Measurements from ENCODE around the gene LRCH1. TPM values are rescaled to one million over a fixed set of nuclear protein-coding genes. Genes with fewer than 3 reads are reported as not detected.
A peak's percentile ranks its signal among the peaks of the same experiment; 100 is the strongest.

LRCH1 gene
- total RNA-seq, 1 experiment from 2014 or later: 8.7 TPM

DNA sequence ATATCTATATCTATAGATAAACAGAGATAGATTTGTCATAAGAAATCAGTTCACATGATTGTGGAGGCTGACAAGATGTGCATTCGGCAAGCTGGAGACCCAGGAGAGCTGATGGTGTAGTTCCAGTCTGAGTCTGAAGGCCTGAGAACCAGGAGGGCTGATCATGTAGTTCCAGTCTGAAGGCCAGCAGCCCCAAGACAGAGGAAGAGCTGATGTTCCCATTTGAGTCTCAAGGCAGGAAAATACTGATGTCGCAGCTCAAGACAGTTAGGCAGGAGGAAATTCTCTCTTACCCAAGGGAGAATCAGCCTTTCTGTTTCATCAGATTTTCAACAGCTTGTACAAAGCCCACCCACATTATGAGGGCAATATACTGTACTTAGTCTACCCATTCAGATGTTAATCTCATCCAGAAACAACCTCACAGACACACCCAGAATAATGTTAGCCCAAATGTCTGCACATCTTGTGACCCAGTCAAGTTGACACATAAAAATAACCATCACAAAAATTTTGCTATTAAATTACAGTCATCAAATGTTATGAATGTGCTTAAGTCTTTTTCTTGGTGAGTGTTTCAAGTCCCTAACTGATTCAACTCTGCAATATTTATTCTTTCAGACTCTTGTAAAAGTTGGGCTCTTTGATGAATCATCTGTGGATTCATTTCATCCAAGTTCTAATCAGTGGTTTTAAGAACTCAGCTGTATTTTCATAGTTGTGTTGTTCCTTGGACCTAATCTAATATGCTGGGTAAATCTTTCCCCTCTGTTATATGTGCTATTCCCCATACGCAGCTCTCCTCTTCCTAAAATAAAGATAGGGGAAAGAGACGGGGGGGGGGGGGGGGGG lies 22.7 kb upstream of the LRCH1 start:
- DNase-seq (ENCODE audit: low read depth, low spot score): no peak

DNA sequence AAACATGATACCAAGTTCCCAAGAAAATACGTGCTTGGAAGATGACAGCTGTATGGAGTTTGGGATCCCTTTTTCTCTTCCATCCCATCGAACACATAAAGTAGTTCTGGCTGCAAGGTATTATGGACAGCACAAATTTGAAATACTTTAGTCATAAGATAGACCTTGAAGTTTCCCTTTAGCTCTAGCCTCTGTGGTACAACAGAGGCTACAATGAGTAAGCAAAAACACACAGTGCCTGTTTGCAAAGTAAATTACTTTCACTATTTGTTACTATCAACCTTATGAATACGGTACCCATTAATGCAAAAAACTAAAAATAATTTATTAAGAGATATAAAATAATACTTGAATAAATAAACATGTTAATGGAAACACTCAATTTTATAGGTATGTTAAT lies 21.0 kb upstream of the LRCH1 start:
- no peak for DNase-seq (ENCODE audit: low read depth, low spot score)
- in situ Hi-C loops (cut with HindIII; ENCODE audit: low pct_unique_long_range_greater_than_20kb, low sequenced_read_pairs): no loop called here

More for the DNA sequence above, 22.7 kb upstream of the LRCH1 start:
- in situ Hi-C loops (cut with HindIII; ENCODE audit: low pct_unique_long_range_greater_than_20kb, low sequenced_read_pairs): no loop called here

DNA sequence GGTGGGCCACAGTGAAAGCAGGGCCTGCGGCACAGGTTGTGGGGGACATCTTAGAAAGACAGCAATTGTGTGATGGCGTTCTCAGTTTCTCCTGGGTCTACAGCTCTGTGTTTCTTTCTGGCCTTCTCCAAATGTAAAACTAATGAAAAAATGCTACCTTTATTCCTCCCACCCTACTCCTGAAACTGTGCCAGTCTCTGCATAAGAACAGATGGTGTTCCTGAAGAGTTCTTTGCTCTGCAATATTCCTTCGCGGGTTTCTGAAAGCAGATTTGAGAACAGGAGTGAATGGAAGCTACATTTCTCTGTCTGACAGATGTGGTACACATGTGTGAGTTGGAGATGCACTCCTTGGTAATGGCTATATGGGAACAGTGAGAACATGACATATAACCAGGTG lies 18.0 kb upstream of the LRCH1 start:
- DNase-seq (ENCODE audit: low read depth, low spot score): no peak
- in situ Hi-C loops (cut with HindIII; ENCODE audit: low pct_unique_long_range_greater_than_20kb, low sequenced_read_pairs): no loop called here

DNA sequence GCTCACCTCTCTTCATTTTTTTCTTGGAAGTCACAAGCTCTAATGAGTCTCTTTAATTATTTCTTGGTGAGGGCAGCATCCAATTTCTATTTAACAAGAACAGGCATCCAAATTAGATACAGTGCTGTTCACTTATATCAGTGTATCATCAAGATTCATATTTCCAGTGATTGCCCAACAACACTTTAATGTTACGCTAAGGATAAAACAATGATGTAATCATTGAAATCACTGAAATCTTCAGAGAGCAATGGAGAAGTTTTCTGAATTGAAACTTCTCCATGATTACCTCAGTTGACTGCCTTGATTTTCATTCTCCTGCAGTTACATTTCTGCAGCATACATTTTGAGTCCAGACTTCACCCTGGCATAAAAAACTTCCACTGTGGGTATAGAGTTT lies 17.1 kb upstream of the LRCH1 start:
- no peak for DNase-seq (ENCODE audit: low read depth, low spot score)
- in situ Hi-C loops (cut with HindIII; ENCODE audit: low pct_unique_long_range_greater_than_20kb, low sequenced_read_pairs): no loop called here

DNA sequence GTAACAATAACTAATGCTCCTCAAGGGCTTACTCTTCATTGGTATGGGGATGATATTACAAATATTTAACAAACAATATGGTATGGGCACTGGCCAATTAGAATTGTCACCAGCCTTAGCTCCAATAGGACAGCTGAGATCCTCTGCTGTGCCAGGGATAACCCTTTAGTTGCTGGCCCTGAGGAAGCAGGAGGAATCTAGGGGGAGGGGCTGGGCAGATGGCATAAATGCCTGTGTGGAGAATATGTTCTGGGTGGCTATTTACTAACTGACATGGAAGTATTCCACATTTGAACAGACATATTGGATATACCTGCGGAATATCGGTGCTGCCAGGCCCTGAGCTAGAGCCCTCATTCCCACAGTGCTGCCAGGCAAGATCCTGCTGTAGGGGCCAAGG lies 16.6 kb upstream of the LRCH1 start:
- DNase-seq (ENCODE audit: low read depth, low spot score): no peak
- in situ Hi-C loops (cut with HindIII; ENCODE audit: low pct_unique_long_range_greater_than_20kb, low sequenced_read_pairs): no loop called here

DNA sequence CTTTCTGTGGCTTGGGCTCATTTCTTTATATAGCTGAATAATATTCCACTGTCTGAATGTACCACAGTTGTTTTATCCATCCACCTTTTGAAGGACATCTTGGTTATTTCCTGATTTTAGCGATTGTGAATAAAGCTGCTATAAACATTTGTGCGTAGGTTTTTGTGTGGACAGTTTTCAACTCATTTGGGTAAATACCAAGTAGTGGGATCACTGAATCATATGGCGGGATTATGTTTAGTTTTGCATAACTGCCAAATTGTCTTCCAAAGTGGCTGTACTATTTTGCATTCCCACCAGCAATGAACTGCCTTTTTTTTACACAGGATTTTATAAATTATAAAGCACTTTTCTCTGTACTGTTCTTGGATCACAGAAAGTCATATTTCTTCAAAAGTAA lies 13.7 kb upstream of the LRCH1 start:
- in situ Hi-C loops (cut with HindIII; ENCODE audit: low pct_unique_long_range_greater_than_20kb, low sequenced_read_pairs): no loop called here
- no peak for DNase-seq (ENCODE audit: low read depth, low spot score)

DNA sequence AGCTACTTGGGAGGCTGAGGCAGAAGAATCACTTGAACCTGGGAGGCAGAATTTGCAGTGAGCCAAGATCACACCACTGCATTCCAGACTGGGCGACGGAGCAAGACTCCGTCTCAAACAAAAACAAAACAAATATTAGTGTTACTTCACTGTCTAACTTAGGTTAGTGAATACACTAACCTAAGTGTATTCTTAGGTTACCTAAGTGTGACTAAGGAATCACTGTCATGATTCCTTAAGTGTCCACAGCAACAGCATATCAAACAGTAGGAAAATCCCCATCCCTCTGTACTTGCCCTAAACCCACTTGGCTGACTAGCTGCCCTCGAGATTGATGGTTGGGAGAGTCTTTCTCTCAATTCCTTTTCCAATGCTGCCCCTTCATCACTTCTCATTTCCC lies 11.8 kb upstream of the LRCH1 start:
- in situ Hi-C loops (cut with HindIII; ENCODE audit: low pct_unique_long_range_greater_than_20kb, low sequenced_read_pairs): no loop called here
- no peak for DNase-seq (ENCODE audit: low read depth, low spot score)

DNA sequence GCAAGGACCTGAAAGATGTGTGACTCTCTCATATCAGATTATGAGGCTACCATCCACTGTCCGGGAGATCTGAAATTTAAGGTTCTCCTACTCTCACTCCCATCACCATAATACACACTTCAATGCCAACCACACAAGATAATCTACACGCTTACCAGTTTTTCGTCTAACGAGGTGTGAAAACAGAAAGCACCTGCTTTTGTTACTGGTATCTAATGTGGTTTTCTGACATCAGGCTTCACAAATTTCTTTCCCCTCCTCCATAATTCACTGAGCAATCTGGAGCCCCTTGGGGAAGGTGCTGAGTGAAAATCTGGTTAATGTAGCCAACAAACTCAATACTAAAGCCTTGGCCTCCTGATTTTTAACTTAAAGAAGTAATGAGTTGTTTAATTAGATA lies 10.1 kb upstream of the LRCH1 start:
- DNase-seq (ENCODE audit: low read depth, low spot score): no peak
- in situ Hi-C loops (cut with HindIII; ENCODE audit: low pct_unique_long_range_greater_than_20kb, low sequenced_read_pairs): no loop called here

DNA sequence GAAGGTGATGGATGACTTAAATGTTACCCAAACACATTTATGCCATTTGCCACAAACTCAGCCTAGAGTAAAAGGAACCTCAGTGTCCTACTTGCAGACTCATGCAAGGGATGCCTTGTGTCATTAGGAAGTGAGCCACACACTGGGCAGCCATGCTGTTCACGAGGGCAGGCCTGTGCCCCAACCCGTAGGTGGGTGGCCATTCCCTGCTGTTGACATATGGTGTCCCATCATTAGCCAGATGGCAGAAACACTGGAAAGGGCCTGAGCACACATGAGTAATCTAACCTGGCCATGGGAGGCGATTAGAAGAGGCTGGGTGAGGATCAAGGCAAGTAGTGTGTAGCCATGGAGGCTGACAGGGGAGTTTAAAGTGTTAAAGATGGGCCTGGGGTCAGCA lies 9.7 kb upstream of the LRCH1 start:
- in situ Hi-C loops (cut with HindIII; ENCODE audit: low pct_unique_long_range_greater_than_20kb, low sequenced_read_pairs): no loop called here
- no peak for DNase-seq (ENCODE audit: low read depth, low spot score)

DNA sequence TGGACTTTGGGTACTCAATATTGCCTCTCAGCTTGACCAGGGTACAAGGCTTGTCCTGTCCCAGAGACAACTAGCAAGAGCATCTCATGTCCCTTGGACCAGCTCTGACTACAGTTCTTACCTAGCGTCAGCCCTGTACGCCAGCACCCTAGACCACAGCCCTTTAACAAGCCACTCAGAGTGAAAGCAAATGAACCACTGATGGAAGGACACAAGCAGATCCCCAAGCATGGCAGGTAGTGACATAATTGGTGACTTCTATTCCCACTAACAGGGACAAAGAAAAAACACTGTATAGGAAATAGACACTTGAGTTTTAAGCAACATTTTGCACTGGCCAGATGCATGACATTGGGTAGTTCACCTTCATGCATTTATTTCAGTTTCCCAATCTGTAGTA lies 8.8 kb upstream of the LRCH1 start:
- DNase-seq (ENCODE audit: low read depth, low spot score): no peak
- in situ Hi-C loops (cut with HindIII; ENCODE audit: low pct_unique_long_range_greater_than_20kb, low sequenced_read_pairs): no loop called here

DNA sequence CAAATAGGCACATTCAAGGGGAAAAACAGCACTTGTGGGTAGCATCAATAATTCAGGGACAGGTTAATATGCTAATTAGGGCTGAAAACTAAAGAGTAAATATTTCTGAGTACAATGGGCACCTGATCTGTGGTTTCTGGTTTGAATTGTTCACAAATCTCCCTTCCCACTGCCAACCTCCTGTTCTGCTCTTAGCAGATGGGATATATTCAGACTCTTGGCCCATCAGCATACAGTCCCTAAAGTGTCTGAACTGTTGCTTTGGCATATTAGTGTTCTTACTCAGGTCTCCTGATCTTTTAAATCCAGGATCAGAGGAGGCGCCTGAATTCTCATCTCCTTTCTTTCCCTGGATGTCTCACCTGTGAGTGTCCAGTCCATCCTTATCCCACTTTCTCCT lies 8.2 kb upstream of the LRCH1 start:
- no peak for DNase-seq (ENCODE audit: low read depth, low spot score)
- in situ Hi-C loops (cut with HindIII; ENCODE audit: low pct_unique_long_range_greater_than_20kb, low sequenced_read_pairs): no loop called here

DNA sequence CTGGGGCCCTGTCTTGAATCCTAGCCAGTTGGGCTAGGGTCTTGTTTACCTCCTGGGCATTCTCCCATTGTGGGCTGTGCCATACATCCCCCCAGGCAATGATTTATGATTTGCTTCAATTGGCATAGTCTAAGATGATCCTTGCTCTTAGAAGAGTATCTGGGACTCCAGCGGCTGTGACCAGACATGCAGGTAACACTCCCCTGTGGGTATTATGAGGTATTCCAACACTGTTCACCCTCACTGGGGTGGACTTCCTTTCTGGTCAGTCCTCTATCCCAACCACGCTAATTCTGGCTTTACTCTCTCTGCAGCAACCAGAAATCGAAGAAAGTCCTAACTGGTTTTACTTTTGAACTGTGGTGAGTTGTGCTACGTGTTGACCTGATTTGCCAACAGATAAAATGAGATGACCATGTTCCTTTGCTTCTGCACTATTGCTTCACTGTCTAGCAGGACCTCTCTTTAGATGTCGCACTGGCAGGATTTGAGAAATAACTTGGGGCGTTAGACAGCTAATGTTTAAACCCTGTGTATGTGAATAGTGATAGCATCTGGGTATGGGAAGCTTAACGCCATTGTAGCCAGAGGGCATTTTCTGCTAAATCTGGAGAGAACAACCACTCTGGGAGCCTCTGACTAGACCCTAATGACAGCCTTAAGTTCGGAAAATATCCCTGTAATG lies 6.7 kb upstream of the LRCH1 start:
- in situ Hi-C loops (cut with HindIII; ENCODE audit: low pct_unique_long_range_greater_than_20kb, low sequenced_read_pairs): no loop called here
- DNase-seq (ENCODE audit: low read depth, low spot score): no peak

DNA sequence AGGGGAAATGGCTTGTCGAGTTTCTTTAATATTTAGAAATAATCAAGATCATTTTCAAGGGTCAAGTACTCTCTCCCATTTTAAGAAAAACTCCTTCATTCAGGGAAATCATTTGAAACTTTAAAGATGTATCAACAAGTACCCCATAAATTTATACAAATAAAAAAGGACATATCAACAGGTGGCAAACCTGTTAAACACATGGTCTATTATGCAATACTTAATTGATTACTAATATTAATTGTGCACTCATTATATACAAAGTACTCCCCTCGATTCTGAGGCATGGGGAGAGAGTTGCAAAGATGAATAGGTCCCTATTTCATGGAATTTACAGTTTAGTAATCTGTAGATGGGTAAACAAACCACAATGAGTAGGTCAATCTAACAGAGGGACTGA lies 2.1 kb upstream of the LRCH1 start:
- in situ Hi-C loops (cut with HindIII; ENCODE audit: low pct_unique_long_range_greater_than_20kb, low sequenced_read_pairs): no loop called here
- no peak for DNase-seq (ENCODE audit: low read depth, low spot score)

DNA sequence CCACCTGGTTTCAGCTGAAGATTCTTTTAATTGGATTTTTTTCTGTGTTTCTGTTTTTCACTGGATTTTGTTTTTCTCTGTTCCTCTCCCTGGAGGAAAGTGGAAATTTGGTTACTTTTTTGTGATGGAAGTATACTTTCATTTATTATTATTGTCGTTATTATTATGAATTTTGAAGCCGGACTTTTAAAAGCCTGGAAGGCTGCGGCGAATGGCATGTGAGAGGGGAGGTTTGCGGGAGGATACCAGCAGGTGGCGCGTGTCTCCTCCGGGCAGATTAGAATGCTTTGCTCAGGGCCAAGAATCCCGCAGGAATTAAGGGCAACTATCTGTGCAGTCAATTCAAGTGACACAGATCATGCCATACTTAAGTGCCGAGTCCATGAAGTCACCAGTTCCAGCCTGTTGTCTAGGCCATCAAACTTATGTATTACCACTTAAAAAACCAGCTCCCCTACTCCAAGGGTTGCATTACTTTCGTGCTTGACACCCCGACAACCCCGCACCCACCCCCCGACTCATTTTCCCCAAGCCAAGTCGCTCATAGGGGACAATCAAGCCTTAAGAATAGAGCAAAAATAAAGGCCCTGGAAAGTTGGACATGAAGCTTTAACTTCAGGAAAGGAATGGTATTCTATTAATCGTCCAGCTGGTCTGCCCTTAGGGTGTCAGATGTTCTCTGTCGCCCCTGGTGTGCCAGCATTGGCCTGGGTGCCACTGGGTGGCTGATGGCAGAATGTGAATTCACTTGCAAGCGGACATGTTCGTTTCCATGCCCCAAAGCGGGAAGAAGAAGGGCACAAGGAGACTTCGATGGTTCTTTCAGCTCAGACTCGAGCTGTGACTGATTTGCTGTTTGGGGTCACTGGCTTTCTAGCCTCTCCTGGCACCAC lies 1.3 kb upstream of the LRCH1 start:
- in situ Hi-C loops (cut with HindIII; ENCODE audit: low pct_unique_long_range_greater_than_20kb, low sequenced_read_pairs): no loop called here
- DNase-seq (ENCODE audit: low read depth, low spot score): peak; percentile 82

DNA sequence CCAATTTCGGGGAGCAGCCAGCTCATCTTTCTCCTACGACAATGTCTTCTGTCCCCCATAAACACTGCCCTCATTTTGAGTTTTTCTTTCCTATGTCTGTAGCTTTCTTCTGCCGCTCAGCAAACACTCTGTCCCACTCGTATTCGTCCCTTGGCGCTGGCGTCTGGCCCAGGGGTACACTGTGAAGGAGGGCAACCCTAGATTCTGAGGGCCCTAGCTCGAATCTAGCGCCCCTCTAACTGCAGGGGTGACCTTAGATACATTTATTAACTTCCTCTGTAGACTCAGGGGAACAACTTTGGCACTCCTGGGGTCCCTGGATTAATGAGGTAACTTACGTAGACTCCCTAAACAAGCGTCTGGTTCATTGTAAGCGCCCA lies 677 bp upstream of the LRCH1 start:
- in situ Hi-C loops (cut with HindIII; ENCODE audit: low pct_unique_long_range_greater_than_20kb, low sequenced_read_pairs): no loop called here
- DNase-seq (ENCODE audit: low read depth, low spot score): no peak

DNA sequence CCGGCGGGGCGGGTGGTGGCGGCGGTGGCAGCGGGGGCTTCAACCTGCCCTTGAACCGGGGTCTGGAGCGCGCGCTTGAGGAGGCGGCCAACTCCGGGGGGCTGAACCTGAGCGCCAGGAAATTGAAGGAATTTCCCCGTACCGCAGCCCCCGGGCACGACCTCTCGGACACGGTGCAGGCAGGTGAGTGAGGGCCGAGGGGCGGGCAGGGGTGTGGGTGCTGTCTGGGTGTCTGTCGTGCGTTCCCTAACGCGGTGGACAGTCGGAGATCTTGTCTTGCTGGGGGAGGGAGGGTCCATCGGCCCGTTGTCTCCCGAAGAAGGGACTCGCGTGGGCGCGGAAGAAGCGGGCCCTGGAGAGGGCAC lies 533 bp downstream of the LRCH1 start:
- no peak for DNase-seq (ENCODE audit: low read depth, low spot score)
- in situ Hi-C loops (cut with HindIII; ENCODE audit: low pct_unique_long_range_greater_than_20kb, low sequenced_read_pairs): no loop called here

DNA sequence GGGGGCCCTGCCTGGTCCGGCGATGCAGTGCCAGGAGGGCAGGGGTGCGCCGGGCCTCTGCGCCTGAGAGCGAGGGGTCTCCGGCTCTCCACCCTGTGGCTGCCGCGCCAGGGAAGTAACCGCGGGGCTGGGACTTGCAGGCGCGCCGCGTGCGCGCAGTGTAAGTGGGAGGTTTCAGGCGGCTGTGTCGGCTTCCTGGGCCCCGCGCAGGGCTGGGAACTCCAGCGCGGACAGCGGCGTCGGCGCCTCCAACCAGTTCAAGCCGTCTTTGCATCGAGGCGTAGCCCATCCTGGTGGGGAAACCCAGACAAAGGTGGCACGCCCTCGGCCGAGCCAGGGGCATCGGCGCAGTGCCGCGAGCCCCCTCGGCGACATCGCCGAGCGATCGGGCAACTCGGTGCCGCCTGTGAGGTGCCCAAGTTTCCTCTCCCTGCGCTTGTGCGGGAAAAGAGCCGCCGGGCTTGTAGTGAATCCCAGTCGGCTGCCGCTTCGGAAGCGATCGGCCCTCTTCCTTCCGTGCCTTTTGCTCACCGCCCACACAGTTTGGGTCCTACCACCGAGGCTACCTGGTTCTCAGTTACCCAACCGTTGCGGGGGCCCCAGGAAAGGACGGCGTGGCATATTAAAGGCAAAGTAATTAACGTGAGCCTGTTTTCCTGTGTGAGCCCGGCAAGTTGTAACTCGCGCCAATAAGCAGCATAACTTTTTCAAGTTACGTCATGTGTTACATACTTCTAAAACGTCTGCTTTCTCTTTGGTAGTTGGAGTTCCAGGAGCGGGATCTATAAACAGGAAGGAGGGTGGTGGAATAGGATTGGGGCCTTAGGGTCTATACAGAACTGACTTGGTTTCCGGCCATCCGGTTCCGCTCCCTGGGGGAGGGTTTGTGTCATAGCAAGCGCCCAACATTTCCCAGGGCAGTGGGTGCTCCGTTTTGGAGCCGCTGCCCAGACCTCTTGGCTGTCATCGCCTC lies 1.2 kb downstream of the LRCH1 start:
- peak; percentile 75 for DNase-seq (ENCODE audit: low read depth, low spot score)
- in situ Hi-C loops (cut with HindIII; ENCODE audit: low pct_unique_long_range_greater_than_20kb, low sequenced_read_pairs): no loop called here

Data from SK-MEL-5 (cell line).